Measurements from ENCODE around the gene ZFHX2. TPM values are rescaled to one million over a fixed set of nuclear protein-coding genes. Genes with fewer than 3 reads are reported as not detected.

Gene ZFHX2
- polyA plus RNA-seq, 4 donors: 6.7 to 7.8 (median 6.9) TPM

DNA sequence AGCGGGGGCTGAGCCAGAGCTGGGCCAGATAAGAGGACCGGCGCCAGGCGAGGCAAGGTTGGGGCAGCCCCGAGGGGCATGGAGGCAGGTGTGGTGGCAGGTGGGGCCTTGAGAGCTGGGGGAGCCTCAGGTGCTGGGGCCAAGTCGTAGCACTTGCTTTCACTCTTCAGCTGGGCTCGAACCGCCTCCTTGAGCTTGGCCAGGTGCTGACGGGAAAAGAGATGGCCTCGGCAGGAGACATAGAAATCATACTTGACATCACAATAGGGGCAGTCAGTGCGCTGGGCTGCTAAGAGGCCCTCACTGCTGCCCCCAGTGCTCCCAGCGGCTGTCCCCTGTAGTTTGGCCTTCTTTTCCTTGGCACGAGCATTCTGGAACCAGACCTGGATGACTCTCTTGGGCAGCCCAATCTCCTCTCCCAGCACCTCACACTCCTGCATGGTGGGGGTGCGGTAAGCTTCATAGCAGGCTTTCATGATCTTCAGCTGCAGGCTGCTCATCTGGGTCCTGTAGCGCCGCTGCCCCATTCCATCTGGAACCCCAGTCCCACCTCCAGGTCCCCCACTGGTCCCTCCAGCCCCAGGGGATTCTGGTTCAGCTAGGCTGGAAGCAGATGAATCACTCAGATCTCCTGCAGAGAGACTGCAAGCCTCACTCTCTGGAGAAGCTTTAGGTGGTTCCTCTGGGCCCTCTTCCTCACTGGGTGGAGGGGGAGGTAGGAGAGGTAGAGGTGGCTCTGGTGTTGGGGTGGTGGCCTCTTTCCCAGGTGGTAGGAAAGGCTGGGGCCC, 28.1 kb downstream of the ZFHX2 start:
- DNase-seq (ENCODE audit: low read depth in 4 of 4, low spot score in 3 of 4): no peak

DNA sequence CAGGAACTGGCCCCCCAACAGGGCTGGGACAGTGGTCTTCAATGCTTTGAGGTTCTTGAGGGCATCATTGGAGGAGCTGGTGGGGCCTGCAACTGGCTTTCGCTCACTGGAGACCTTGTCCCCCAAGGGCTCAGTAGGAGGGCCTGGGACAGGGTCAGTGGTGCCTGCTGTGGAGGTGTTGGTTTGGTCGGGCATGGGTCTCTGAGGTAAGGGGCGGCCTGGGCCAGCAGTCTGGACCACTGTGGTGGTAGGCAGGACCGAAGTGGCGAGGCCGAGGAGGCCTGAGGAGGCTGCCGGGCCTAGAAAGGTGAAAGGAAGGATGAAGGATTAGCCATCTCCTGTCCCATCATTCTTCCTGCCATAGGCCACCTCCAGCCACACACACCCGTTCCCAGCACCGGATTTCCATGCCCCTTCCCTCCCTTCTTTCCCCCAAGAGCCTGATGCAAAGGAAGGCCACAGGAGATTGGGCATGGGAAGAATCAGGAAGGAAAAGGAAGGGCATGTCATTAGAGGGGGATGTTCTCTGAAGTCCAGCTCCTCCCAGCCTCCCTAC, 28.8 kb downstream of the ZFHX2 start:
- DNase-seq (ENCODE audit: low read depth in 4 of 4, low spot score in 3 of 4): no peak

DNA sequence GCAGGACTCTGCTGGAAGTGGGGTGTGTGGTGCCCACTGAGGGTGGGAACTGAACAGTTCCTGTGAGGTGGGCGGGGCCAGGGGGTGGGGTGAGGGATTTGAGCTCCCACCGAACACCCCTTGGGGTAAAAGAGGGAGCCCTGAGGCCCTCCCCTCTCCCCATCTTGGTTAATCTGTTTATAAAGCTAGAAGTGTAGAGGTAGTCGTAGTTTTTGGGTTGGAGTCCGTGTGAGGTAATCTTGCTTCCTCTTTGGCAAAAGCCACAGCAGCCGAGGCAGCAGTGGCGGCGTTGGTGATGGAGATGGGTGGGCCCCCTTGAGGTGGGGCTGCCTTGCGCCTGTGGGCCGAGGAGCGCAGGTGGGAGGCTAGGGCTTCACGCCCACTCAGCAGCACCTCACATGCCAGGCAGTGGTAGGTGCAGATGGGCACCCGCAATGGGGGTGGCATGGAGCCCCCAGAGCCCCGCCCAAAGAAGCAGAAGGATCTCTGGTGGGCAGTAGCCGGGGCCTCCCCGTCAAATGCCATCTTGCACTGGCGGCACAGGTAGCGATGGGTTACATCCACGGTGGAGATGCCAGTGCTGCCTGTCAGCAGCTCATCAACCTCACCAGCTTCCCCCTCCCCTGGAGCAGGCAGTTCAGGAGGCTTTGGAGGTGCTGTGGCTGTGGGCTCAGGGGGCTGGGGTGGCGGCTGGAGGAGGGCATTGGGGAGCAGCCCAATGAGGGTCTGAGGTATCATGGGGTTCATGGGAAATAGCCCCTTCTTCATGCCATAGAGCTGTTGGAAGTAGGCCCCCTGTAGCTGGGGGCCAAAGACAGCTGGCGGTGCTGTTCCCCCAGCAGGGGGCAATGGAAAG, 29.6 kb downstream of the ZFHX2 start:
- no peak for DNase-seq (ENCODE audit: low read depth in 4 of 4, low spot score in 3 of 4)

DNA sequence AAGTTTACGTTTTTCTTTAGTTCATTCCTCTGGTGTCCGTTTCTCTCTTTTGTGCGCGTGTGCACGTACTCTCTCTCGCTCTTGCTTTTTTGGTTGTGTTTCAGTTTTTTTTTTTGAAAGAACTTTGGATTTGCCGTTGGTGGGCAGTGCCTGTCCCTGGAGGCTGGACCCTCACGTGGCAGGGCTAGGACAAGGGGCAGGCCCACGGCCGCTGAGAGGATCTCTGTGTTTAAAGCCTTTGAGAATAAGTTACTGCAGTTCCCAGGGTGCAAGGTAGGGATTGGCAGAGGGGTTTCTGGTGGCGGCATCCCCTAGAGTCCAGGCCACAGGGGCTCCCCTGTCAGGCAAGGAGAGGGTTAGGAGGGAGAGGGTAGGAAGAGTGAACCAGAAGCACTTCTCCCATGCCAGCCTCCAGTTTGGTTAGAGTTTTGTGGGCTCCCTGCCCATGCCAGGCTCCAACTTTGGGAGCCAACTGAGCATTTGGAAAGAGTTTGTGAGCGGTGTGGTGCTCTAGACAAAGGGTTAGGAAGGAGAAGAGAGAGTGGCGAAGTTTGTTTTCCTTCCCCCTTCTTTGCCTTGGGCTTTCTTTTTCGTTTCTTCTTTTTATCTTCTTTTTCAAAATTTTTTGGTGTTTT, 30.5 kb downstream of the ZFHX2 start:
- no peak for DNase-seq (ENCODE audit: low read depth in 4 of 4, low spot score in 3 of 4)

DNA sequence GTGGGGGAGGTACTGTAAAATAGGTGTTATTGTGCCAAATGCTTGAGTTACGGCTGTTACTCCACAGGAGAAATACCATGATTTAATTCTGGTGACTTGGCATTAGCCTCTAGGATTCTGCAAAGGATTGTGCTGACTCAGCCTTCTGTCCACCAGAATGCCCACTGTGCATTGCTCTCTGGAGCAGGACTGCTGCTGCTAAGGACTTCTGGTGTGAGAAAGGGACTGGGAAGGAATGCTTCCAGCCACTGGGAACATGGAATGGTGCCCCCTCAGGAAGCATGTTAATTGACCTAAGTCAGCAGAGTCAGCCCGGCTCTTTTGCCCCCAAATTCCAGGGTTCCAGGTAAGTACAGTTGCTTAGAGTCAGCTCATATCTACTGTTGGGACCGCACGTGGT, 32.9 kb downstream of the ZFHX2 start:
- DNase-seq (ENCODE audit: low read depth in 4 of 4, low spot score in 3 of 4): no peak

DNA sequence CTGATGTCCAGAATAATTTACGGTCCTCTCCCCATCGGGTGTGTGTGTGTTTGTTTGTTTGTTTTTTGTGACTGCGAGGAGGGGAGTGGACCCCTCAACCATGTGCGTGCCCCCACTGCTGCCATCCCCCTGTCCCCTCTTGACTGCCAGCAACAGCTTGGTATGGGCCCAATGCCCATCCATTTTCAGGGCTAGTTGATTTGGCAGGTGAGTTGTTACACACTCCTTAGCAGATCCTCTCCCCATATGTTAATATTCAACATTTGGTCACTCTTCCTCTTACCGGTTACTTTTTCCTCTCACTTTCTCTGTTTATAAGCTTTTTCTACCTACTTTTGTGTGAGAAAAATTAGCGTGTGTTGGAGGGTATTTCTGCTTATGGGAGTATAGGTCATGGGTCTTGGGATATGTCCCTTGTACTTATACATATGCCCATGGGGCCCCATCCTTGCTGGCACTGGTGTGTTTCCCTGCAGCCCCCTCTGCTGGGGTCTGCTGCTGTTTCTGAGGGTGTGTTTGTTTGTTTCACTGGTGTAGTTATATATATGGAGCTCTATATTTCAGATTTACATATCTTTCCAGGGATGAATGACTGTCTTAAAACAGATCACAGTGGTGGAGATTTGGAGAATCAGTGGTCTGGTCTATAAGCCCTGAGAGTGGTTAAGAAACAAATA, 33.8 kb downstream of the ZFHX2 start:
- no peak for DNase-seq (ENCODE audit: low read depth in 4 of 4, low spot score in 3 of 4)

DNA sequence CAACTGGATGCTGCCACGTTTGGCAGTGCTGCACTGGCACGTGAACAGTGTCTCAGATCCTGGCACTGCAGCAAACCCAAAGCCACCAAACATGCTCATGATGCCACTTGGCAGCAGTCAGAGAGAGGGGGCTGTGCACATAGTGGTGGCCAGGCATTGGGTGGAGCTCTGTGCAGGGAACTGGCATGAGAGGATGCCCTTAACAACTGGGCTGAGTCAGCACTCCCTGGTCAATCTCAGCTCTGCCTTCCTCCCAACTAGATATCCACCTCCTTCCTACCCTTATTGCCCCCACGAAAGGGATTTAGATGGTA, 37.0 kb downstream of the ZFHX2 start:
- DNase-seq (ENCODE audit: low read depth in 4 of 4, low spot score in 3 of 4): no peak

DNA sequence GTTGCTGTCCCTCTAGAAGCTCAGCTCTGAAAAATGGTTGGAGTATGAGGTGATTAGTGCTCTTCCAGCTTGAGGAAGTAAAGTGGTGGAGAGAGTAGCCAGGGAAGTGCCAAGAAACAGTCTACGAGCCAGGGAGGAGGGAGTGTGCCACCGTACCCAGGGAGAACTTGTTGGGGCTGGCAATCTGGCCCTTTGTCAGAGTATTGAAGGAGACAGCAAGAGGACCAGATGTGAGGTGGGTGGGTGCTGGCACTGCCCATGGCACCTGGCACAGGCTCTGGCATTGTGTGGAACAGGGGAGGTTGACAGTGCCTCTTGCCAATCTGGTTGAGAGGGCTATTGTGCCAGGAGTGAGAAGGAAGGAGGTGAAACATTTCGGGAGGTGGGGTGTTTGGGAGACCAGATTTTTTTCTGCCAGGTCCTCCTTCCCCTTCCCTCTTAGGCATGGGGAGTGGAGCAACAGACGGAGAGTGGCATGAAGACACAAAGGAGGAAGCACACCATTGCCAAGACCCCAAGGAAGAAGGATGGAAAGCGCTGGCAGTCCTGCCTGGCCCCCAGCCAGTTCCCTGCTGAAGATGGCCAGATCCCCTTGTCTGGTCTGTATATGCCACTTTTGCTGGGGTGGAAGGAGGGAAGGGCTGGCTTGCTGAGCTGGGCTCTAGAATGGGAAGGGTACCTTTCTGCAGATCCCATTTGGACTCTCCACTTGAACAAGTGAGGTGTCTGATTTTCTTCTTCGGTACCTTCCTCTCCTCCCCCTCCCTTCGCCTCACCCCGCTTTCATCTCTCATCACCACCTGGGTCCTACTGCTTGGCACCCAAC, 37.5 kb downstream of the ZFHX2 start:
- DNase-seq (ENCODE audit: low read depth in 4 of 4, low spot score in 3 of 4): no peak

DNA sequence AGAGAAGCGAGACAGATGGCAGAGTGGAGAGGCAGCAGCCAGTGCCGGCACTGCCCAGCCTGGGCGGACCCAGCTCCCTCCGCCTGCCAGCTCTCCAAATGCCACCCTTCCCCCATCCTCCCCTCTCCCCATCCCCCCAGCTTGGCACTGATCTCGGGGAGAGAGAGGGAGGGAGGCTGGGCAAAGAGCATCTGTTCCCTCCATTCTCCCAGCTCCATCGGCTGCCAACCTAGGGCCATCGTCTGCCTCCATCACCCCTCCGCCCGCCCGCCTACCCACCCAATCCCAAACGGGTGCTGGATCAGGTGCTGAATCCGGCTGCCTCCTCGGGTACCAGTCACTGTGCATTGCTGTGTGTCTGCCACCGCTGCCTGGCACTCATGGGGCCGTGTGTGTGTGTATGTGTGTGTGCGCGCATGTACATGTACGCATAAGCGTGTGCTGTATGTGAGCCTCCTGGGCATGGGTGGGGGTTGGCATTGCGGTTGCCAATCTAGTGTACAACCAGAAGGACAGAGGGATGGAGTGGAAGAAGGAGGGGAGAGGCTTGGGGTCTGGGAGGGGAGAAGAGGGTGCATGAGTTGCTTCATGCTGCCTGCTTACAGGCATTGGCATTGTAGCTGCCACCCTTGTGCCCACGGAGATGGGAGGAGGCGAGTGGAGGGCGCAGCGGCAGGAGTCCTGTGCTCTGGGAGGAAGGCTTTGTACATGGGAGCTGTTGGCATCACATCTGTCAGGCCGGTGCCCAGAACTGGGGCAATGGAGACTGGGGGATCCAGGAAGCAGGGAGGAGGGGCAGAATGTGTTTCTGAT, 38.4 kb downstream of the ZFHX2 start:
- no peak for DNase-seq (ENCODE audit: low read depth in 4 of 4, low spot score in 3 of 4)

DNA sequence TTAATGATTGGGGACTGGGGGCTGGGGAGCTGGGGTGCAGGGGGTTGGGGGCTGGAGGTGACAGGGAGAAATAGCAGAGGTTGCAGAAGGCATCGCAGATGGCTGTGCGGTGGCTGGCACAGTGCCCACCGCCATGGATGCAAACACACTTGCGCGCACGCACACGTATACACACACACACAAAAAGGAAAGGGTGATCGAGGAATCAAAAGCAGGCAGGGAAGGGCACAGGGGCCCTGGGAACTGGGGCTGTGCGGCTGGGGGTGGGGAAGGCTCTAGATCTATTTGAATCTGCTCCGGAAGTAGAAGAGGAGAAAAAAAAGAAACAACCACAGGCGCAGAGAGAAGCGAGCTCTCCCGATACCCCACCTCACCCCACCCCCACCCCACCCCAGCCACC, 39.4 kb downstream of the ZFHX2 start:
- no peak for DNase-seq (ENCODE audit: low read depth in 4 of 4, low spot score in 3 of 4)

DNA sequence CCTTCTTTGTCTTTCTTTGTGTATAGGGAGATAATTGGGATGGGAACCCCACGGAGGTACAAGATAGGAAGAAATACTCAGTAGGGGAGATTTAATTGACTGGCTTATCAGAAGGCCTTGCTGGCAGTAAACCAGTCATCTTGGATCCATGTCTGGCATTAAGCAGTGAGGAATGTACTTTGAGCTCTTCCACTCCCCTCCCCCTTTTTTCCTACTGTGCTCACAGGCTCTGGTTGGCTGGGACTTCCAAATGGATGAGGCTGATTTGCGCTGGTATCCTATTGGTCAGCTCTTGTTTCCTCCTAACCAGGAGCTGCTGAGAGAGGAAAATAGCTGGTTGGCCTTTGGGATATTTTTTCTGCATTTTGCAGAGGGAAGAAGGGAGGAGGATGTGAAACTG, 57.3 kb downstream of the ZFHX2 start:
- DNase-seq (ENCODE audit: low read depth in 4 of 4, low spot score in 3 of 4): no peak

DNA sequence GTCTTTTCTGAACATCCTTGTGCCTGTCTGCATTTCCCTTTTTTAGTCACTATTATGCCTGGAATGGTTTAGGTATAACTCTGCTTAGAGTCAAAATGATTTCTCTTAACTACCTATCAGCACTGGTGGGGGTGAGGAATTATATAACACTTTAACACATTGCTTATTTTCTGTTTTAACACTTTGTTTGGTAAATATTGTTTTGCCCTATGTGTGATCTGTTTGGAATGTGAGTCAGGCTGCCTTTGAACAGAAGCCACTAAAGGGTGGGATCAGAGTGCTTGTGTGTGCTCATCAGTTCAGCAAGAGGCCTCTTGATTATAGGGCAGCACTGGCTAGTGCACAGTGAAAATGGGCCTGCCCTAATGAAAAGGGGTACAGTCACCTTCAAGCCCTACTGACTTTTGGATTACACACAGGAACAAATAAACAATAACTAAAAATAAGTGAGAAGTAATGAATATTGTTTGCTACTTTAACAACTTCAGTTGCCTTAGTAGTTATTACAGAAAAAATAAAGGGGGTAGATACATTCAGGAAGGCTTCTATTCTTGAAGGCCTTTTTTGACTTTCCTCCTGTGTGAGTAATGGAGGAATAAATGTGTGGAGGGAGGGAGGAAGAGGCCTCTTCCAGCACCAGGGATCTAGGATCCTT, 58.8 kb downstream of the ZFHX2 start:
- no peak for DNase-seq (ENCODE audit: low read depth in 4 of 4, low spot score in 3 of 4)

DNA sequence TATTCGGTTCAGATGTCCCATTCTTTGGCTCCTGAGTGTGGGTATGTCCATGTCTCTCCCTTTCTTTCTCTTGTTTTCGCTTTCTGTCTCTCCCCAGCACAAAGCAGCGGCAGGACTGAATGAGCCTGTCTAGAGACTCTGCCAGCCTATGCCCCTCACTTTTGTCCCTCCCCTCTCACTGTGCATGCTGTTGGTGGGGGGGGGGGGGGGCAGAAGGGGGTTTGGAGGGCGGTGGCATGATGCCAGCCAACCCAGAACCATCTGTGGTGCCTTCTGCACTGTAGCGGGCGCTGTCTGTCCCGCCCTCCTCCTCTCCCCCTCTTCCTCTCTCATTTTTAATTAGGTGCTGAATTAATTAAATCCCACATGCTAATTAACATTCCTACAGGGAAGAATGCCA, 64.3 kb downstream of the ZFHX2 start:
- DNase-seq (ENCODE audit: low read depth in 4 of 4, low spot score in 3 of 4): no peak

DNA sequence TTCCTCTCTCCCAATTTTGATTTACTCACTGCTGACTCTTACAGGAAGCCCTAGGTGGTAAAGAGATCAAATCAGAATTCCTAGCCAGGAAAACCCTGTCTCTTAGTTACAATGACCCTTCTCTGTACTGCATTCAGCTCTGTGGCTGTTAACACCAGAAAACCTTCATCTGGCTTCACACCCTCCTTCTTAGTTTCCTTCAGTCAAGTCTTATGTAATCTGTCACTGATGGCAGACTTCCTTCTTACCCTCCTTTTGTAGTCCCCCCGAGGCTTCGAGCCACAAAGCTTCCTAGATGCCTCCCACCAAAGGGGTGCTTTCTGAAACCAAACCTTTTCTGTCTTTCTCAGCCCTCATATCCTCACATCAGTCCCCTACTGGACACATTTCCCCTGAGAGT, 65.5 kb downstream of the ZFHX2 start:
- no peak for DNase-seq (ENCODE audit: low read depth in 4 of 4, low spot score in 3 of 4)

DNA sequence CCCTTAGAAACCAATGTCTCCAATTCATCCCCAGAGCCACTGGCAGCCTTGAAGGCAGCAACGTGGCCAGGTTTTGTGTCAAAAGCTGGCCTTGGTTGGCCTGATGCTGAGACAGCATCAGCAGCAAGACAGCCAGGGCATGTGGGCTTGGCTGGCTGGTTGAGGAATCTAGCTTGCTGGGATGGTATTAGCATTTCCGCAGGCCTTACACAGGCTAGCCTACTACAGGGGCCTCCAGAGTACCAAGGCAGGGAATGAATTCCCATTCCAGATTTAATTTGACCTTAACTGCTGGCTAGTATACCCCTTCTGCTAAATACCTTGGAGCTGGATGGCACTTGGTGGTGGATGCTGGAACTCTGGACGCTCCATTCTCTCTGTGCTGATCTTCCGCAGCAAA, 66.2 kb downstream of the ZFHX2 start:
- DNase-seq (ENCODE audit: low read depth in 4 of 4, low spot score in 3 of 4): no peak

DNA sequence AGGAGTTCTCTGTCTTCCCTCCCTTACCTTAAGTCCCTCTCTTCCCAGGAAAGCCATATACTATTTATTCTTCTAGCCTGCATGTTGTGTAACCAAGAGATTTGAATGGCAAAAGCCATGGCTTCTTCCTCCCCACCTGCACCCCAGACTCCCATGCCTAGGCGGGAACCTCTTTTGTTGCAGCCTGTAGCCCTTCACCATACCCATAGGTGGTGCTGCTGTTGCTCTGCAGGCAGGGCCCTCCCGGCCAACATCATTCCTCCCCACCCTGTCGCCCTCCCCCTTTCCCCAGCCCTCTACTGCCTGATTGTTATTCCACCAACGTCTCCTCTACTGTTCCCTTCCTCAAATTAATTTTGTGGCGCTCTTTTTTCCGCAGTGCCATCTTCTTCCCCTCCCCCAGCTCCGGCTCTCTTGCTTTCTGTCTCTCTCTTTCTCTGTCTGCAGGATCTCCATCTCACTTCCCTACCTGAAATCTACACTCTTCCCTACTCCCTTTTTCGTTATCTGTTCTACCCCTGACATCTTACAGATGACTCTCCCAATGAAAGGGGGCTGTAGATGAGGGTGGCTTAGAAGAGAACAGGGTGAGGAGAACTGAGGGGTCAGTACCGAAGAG, 68.2 kb downstream of the ZFHX2 start:
- DNase-seq (ENCODE audit: low read depth in 4 of 4, low spot score in 3 of 4): no peak

DNA sequence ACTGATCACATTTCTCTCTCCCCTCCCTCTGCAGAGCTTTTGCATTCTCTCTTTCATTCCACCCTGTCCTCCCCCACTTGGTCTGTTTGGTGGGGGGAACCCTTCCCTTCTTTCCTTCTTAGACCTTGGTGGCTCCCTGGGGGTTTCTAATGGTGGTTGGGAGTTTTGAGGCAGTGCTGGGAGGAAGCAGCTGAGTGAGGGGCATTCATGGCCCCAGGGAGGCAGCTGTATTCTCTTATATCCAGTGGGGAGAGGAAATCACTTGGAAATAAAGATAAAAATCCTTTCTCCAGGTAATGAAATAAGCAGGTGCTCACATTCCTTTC, 68.8 kb downstream of the ZFHX2 start:
- no peak for DNase-seq (ENCODE audit: low read depth in 4 of 4, low spot score in 3 of 4)
